GM12874 (cell line): ENCODE results near the gene TUSC2.

Experiments
- CTCF ChIP-seq: IDR thresholded peaks from 2 replicates; pipeline ENCODE4 v1.5.1; 2011; ENCODE audit warnings: low read depth, mild to moderate bottlenecking, control low read depth, low read length, moderate library complexity; ENCODE audit not compliant: insufficient read depth

The TUSC2 gene

GRCh38 chr3:50338965-50339364 lies 10.9 kb upstream of the TUSC2 start:
- TF ChIP-seq CTCF: no peak

- TF ChIP-seq CTCF: no peak
Measured at GRCh38 chr3:50337175-50337861, 9.3 kb upstream of the TUSC2 start.

GRCh38 chr3:50336452-50337174 lies 8.6 kb upstream of the TUSC2 start:
- TF ChIP-seq CTCF: no peak

- TF ChIP-seq CTCF: no peak
Measured at GRCh38 chr3:50334339-50335075, 6.5 kb upstream of the TUSC2 start.

- no peak for TF ChIP-seq CTCF
Measured at GRCh38 chr3:50333744-50334328, 5.8 kb upstream of the TUSC2 start.

- TF ChIP-seq CTCF: no peak
Measured at GRCh38 chr3:50331364-50331907, 3.4 kb upstream of the TUSC2 start.

GRCh38 chr3:50330330-50330729 lies 2.3 kb upstream of the TUSC2 start:
- TF ChIP-seq CTCF: no peak
